ENCODE results near the gene SERTAD4.
A peak's percentile ranks its signal among the peaks of the same experiment; 100 is the strongest.

Gene SERTAD4

GRCh38 chr1:210233495-210234328 lies 1.1 kb downstream of the SERTAD4 start:
- DNase-seq, result peak; percentile 47 to 62

GRCh38 chr1:210234329-210234757 lies 1.7 kb downstream of the SERTAD4 start:
- DNase-seq, result no peak

GRCh38 chr1:210235363-210236053 lies 2.9 kb downstream of the SERTAD4 start:
- no peak for DNase-seq

- DNase-seq, result no peak
Observed at GRCh38 chr1:210236386-210236839, 3.8 kb downstream of the SERTAD4 start.

- DNase-seq, result no peak
Observed at GRCh38 chr1:210236840-210237409, 4.3 kb downstream of the SERTAD4 start.

GRCh38 chr1:210237479-210237878 lies 4.9 kb downstream of the SERTAD4 start:
- DNase-seq, result no peak

- no peak for DNase-seq
Observed at GRCh38 chr1:210237981-210238380, 5.4 kb downstream of the SERTAD4 start.

- peak; percentile 11 to 26 for DNase-seq
Observed at GRCh38 chr1:210239349-210240111, 6.9 kb downstream of the SERTAD4 start.

- no peak for DNase-seq
Observed at GRCh38 chr1:210241121-210241520, 8.5 kb downstream of the SERTAD4 start.

- DNase-seq, result no peak
Observed at GRCh38 chr1:210244746-210245367, 12.3 kb downstream of the SERTAD4 start.

- DNase-seq, result peak in 1 of 2 experiments; percentile 37
Observed at GRCh38 chr1:210246447-210246846, 13.9 kb downstream of the SERTAD4 start.

GRCh38 chr1:210248341-210248740 lies 15.7 kb downstream of the SERTAD4 start:
- DNase-seq, result no peak

GRCh38 chr1:210250665-210250997 lies 18.0 kb downstream of the SERTAD4 start:
- peak; percentile 63 to 68 for DNase-seq

GRCh38 chr1:210250998-210251679 lies 18.5 kb downstream of the SERTAD4 start:
- DNase-seq, result peak; percentile 91 to 95

GRCh38 chr1:210251680-210252490 lies 19.3 kb downstream of the SERTAD4 start:
- no peak for DNase-seq

GRCh38 chr1:210252621-210253051 lies 20.0 kb downstream of the SERTAD4 start:
- no peak for DNase-seq

GRCh38 chr1:210254298-210254697 lies 21.7 kb downstream of the SERTAD4 start:
- DNase-seq, result no peak

GRCh38 chr1:210257698-210258529 lies 25.3 kb downstream of the SERTAD4 start:
- no peak for DNase-seq

- DNase-seq, result no peak
Observed at GRCh38 chr1:210259561-210259960, 27.0 kb downstream of the SERTAD4 start.

- DNase-seq, result peak; percentile 40 to 65
Observed at GRCh38 chr1:210260096-210260495, 27.5 kb downstream of the SERTAD4 start.
